T-helper 1 cell treated with Interleukin-12 subunit alpha and Interleukin-12 subunit beta and Interleukin-4 antibody, amounts not matched to agents 30 ng/mL and 1 ng/mL, for 36 hours (primary cell): ENCODE data around the gene H6PD. TPM values are rescaled to one million over a fixed set of nuclear protein-coding genes. Genes with fewer than 3 reads are reported as not detected.

Experiments used
- intact Hi-C: fragments of 100-400 bp; cut with micrococcal nuclease; formaldehyde crosslinking; loops from one replicate; pipeline ENCODE4 v1.15.1; 2024
- total RNA-seq: library from RNA; stranded (reverse); gene quantifications from 2 replicates; pipeline ENCODE4 v1.2.3, GENCODE V29; 2022

H6PD gene
- total RNA-seq, 1 donor from 2014 or later, result 25.1 TPM

- intact Hi-C loops, result no loop called here
Measured at GRCh38 chr1:9271861-9272595, 37.5 kb downstream of the H6PD start.

DNA sequence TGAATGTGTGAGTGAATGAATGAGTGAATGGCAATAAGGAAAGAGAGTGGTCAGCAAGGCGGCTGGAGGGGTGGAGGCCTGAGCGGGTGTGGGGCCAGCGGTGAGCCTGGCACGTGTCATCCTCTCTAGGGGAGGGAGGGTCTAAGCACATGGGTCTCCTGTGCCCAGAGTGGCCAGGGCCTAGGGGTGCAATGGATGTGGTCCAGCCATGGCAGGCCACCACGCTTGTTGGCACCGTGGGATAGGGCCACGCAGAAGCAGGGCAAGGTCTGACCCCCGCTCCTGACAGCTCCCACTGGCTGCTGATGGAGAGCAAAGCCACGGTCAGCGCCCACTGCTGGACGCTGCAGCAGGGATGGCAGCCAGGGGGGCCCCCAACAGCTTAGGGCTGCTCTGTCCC, 38.6 kb downstream of the H6PD start:
- intact Hi-C loops, result no loop called here

DNA sequence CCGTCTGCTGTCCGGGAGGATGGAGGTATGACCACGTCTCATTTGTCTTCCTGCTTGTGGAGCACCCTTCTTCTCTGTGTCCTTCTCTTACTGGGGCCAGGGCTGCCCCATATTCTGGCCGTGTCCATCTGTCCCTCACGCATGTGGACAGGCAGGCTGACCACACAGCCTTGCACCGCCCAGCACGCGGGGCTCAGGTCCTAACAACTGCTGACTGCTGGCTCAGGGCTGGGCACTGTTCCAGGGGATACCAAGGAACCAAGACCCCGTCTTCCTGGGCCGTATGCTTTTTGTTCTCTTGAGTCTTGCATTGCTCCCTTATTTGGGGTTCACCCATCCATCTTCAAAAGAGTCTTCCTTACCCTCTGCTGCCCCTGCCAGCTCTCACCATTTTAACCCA, 40.6 kb downstream of the H6PD start:
- intact Hi-C loops, result loop anchor here (1.0 kb wide), 1 partner anchor 9 kb away; no protein-coding TSS in a partner anchor

DNA sequence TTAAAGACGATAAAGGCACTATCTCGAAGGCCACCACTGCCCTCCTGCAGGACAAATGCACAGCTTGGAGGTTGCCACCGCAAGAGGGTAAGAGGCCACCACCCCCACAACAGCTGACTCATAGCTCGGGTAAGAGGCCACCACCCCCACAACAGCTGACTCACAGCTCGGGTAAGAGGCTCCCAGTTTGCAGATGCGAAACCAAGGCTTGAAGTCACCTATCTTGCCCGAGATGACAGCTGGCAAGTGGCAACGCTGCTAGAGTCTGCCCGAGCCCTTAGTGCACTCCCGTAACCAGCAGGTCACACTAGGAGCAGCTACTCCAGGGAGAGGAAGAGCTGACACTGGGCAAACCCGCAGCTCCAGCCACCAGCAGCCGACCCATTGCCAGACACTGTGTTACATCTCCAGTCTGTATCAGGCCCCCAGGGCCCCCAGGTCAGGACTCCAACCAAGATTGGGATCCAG, 41.0 kb downstream of the H6PD start:
- intact Hi-C loops, result loop anchor here (1.0 kb wide), 1 partner anchor 9 kb away; no protein-coding TSS in a partner anchor

GRCh38 chr1:9278116-9278515, 43.5 kb downstream of the H6PD start:
- intact Hi-C loops, result no loop called here

GRCh38 chr1:9278585-9279153, 44.1 kb downstream of the H6PD start:
- intact Hi-C loops, result no loop called here

- intact Hi-C loops, result no loop called here
Measured at GRCh38 chr1:9279172-9279840, 44.7 kb downstream of the H6PD start.

DNA sequence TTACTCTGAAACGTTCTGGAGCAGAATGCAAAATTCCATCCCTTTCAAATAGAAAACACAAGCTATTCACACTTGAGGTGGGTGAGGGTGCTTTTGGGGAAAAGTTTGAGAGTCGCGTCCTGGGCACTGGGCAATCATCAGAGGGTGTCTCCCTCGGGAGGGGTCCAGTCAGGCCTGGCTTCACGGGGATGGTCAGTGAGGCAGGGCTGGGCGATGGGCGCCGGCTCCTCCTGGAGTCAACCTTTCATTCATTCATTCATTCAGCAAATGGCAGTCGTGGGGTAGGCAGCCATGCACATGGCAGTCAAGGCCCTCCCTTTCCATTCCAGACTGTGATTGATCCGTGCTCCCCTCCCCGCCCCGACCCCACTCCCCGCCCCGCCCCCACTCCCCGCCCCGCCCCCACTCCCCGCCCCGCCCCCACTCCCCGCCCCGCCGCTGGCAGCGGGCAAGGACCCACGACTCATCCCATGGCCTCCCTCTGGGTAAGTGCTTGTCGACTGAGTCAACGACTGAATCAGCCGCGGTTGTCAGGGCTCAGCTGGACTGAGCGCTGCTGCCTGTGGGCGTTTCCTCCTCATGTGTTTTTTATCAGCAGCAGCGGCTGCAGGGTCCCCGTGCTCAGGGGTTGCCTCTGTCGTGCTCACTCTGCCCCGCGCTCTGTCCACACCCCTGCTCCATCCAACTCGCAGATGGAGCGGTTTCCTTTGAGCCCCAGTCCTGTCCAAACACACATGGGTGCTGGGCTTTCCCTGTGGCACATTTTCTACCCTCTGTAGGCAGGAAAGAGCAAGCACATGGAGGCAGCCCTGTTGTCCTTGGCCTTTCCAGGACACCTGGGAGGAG, 45.7 kb downstream of the H6PD start:
- intact Hi-C loops, result loop anchor here (2.0 kb wide), 1 partner anchor 15 kb away; no protein-coding TSS in a partner anchor

DNA sequence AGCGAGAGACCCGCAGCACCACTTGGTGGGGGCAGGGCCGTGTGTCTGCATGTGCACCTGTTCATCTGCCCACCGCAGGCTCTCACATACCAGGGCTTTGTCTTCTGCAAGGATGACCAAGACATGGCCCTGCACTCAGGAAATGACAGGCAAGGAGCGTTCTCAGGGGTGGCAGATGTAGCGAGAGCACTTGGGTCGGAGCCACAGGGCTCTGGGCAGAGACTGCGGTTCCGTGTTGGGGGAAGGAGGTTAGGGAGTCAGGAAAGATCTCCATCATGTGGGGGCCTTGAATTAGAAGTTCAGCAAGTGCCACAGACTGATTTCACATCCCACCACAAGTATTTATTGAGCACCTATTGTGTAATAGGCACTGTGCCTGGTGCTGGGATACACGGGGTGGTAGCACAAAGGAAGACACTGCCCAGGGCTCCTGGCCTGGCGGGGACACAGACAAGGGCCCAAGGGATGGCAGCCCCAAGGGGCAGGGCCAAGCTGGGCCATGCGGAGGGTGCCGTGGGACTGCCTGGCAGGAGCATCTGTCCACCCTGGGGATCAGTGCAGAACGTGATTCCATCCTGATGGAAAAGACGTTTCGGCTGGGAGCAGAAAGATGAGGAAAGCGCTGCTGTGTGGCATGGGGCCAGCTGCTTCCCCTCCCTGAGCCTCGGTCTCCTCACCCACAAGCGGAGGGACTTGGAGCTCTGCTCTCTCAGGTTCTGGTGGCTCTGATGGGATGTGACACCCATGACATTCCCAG, 46.7 kb downstream of the H6PD start:
- intact Hi-C loops, result loop anchor here (2.0 kb wide), 1 partner anchor 14 kb away; no protein-coding TSS in a partner anchor

- intact Hi-C loops, result loop anchor here (2.0 kb wide), 1 partner anchor 13 kb away; no protein-coding TSS in a partner anchor
Measured at GRCh38 chr1:9281908-9282695, 47.5 kb downstream of the H6PD start.

DNA sequence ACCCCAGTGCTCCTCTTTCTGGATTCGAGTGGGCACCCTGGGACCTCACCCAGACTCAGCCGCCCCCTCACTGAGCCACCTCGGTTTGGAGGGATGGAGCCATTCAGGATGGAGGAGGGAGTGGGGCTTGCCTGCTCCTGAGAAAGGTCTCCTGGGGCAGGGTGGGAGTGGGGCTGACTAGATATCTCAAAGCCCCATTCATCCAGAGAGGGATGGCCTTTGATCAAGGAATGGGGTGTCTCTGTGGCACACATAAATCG, 48.1 kb downstream of the H6PD start:
- intact Hi-C loops, result no loop called here

DNA sequence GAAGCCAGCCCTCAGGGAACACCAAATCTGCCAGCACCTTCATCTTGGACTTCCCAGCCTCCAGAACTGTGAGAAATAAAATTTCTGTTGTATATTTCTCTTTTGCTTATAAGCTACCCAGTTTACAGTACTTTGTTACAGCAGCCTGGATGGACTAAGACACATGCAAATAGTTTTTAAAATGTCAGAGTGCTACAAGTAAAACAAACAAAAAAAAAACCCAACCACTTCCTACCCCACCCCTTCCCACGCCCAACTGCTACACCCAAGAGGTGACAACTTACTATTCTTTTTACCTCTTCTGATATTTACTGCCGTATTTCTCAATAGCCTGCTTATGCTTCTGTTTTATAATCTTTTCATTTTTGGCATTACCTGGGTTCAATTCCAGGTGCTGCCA, 49.5 kb downstream of the H6PD start:
- intact Hi-C loops, result loop anchor here (1.0 kb wide), 2 partner anchors 8 to 9 kb away; partner anchors contain the start of gene SPSB1

- intact Hi-C loops, result no loop called here
Measured at GRCh38 chr1:9286556-9286955, 52.0 kb downstream of the H6PD start.

- intact Hi-C loops, result loop anchor here (1.0 to 2.0 kb wide), 6 partner anchors 22 to 202 kb away; no protein-coding TSS in a partner anchor
Measured at GRCh38 chr1:9289090-9289534, 54.5 kb downstream of the H6PD start.

DNA sequence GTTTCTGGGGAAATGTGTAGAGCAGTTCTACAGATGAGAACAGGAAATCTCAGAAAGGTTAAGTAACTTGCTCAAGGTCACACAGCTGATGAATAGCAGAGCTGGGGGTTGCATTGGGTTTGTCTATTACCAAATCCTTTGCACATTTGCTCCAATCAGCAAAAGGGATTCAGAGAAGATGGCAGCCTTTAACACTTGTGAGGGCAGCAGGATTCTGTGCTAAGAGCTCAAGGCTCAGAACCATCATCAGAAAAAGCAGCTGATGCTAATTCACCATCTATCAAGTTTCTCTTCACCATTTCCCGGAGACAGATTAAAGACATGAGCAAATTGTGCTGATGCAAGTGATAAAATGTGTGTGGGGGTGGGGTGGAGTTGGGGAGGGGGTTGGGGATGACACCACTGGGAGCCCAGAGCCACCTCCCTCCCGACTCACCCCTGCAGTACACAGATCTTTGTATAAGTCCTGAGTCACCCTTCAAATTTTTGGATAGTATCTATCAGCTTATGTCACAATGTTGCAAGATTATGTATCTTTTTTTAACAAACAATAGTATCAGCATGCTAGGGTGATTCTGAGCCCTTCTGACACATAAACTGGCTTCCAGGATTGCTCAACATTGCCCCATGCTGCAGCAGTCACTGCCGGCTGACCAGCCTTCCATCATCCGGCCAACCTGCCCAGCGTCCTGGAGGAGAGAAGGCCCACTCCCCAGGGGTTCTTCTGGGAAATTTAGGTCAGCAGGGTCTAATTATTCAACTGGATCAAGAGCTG, 55.3 kb downstream of the H6PD start:
- intact Hi-C loops, result loop anchor here (1.0 to 2.0 kb wide), 6 partner anchors 23 to 201 kb away; no protein-coding TSS in a partner anchor

- intact Hi-C loops, result loop anchor here (1.0 kb wide), 2 partner anchors 8 to 137 kb away; no protein-coding TSS in a partner anchor
Measured at GRCh38 chr1:9291914-9292360, 57.4 kb downstream of the H6PD start.

DNA sequence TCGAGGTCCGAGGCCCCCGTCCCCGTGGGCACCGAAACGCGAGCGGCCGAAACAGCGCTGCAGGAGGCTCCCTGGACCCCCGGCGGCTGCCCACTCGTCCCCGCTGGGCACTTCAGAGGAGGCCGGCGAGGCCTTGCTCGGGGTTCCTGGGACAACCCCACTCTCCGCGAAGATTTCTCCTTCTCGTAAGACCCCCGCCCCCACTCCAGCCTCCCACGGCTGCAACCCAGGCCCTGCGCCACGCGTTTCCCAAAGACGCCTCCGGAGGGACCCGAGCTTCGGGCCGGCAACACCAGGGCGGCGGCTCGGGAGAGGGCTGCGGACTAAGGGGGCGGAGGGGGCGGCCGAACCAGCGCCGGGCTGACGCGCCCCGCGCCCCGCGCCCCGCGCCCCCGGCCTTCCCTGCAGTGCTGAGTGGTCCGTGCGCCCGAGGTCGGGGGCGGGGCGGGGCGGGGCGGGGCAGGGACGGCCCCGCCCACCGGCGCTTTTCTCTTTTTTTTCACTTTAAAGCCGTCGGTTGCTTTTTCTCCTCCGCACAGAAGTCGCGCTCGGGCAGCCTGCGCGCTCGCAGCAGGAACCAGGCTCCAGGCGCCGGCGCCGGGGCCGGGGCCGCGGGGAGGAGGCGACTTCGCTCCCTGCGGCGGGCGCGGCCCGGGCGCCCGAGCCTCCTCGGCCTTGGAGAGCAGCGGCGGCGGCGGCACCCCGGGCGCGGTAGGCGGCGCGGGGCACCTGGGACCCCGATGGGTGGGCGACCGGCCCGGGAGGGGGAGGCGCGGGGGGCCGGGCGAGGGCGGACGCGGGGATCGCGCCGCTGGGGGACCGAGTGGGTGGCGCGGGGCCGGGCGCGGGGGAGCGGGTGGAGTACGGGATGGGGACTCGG, 58.0 kb downstream of the H6PD start, which contains the start of gene SPSB1:
TSS of gene SPSB1 (plus strand) at position 534 of the 880 bp plus-strand sequence. CDS start 62,998 bp downstream, outside the sequence.
- intact Hi-C loops, result loop anchor here (1.0 kb wide), 2 partner anchors 8 to 137 kb away; no protein-coding TSS in a partner anchor

GRCh38 chr1:9293241-9293532, 58.6 kb downstream of the H6PD start:
- intact Hi-C loops, result no loop called here
